SK-N-MC (cell line): ENCODE data around the gene EOMES.
"Not testable (repeated sequence)": the region's sequence is repeated elsewhere in the genome, so short reads cannot be mapped to it uniquely, and the experiment has no call there.

Source experiments
- DNase-seq: peaks from one replicate; pipeline ENCODE4 v3.0.0-alpha.2; 2011; ENCODE audit warnings: low read depth, low spot score
- H3K27ac ChIP-seq: fragments of 200-600 bp; sonication (generic); 2 replicates; pipeline ENCODE4 v1.5.1; 2016; ENCODE audit warnings: mixed run types
- H3K36me3 ChIP-seq: fragments of 200-600 bp; sonication (generic); 2 replicates; pipeline ENCODE4 v1.6.1; 2017; ENCODE audit warnings: antibody characterized with exemption, low read length, mixed read lengths; ENCODE audit not compliant: insufficient read depth
- H3K4me3 ChIP-seq: fragments of 200-600 bp; sonication (generic); 2 replicates; pipeline ENCODE4 v1.5.1; 2016
- H3K9ac ChIP-seq: fragments of 200-600 bp; sonication (generic); 2 replicates; pipeline ENCODE4 v1.8.0; 2017; ENCODE audit warnings: mixed run types, mixed read lengths; ENCODE audit not compliant: insufficient read length
- H3K9me3 ChIP-seq: fragments of 200-600 bp; sonication (generic); 2 replicates; pipeline ENCODE4 v1.6.1; 2017; ENCODE audit warnings: low read depth, mild to moderate bottlenecking, antibody characterized with exemption, low read length, moderate library complexity, mixed read lengths
- EZH2 ChIP-seq: fragments of 200-600 bp; sonication (generic); IDR thresholded peaks from one replicate; pipeline ENCODE4 v1.6.1; 2017; ENCODE audit warnings: antibody characterized with exemption
- FOXP2 ChIP-seq: optimal IDR thresholded peaks from 2 replicates; pipeline ENCODE3; 2011; ENCODE audit warnings: mild to moderate bottlenecking, moderate library complexity; ENCODE audit not compliant: insufficient read depth; ENCODE audit errors: extremely low read length, control extremely low read depth
- POLR2AphosphoS5 ChIP-seq: IDR thresholded peaks from 2 replicates; pipeline ENCODE4 v1.6.1; 2012; ENCODE audit warnings: mild to moderate bottlenecking, low read depth, low read length, borderline replicate concordance

The EOMES gene

DNA sequence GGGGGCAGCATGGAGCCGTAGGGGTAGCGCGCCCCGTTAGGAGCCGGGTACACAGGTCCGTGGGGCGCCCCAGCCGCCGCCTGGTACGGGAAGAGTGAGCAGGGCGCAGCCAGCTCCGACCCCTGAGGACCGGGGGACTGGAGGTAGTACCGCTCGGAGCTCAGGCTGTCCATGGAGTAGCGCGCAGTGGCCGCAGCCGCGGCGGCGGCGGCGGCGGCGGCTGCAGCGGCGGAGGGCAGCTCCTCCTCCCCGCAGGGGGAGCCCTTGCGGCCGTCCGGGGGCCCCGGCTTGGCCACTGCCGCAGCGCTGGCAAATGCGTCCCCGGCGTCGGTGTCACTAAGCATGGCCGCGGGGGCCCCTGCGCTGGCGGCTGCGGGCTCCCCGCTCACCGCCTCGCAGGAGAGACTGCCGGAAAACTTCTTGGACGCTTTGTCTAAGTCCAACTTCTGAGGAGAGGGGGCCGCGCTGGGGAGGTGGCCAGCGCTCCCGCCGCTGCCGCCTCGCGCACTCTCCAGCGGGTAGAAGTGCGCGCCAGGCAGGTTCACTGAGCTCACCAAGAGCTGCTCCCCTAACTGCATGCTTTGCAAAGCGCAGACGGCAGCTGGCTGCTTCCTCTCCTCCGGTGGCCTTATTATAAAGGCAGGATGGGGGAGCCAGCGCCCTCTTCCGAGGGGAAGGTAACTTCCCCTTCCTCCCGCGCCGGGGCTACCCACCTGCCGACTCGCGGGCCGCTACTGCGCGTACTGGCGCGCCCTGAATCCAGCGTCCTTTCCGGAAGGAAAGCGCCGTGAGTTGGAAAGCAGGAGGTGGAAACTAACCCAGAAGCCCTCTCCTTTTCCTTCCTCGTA is at the start of gene EOMES:
Gene EOMES (minus strand): TSS at position 607 of the 848 bp plus-strand sequence. CDS start 29 bp downstream, at position 578.
- no peak within 1 kb of the TSS for H3K27ac ChIP-seq
- no peak for TF ChIP-seq EZH2
- H3K9ac ChIP-seq, result no peak within 1 kb of the TSS
- no peaks in the 10 kb centered on the region for H3K36me3 ChIP-seq
- peak within 1 kb of the TSS; percentile 72 for H3K4me3 ChIP-seq
- H3K9me3 ChIP-seq, result no peaks in the 10 kb centered on the region
- DNase-seq, result no peak

GRCh38 chr3:27770384-27770783 is 48.3 kb upstream of the EOMES start:
- not testable (repeated sequence) for H3K9ac ChIP-seq, H3K4me3 ChIP-seq

GRCh38 chr3:27767000-27767399 is 44.9 kb upstream of the EOMES start:
- TF ChIP-seq POLR2AphosphoS5 (no peak), FOXP2 (no peak), EZH2 (no peak)
- no peaks in the 10 kb centered on the region for H3K9me3 ChIP-seq
- no peaks in the 10 kb centered on the region for H3K36me3 ChIP-seq
- no peak overlapping the region for H3K4me3 ChIP-seq
- no peak for DNase-seq
- H3K27ac ChIP-seq, result no peak overlapping the region
- H3K9ac ChIP-seq, result no peak overlapping the region

More at GRCh38 chr3:27770384-27770783, 48.3 kb upstream of the EOMES start:
- DNase-seq, H3K27ac ChIP-seq, H3K36me3 ChIP-seq, H3K9me3 ChIP-seq: not testable (repeated sequence)

DNA sequence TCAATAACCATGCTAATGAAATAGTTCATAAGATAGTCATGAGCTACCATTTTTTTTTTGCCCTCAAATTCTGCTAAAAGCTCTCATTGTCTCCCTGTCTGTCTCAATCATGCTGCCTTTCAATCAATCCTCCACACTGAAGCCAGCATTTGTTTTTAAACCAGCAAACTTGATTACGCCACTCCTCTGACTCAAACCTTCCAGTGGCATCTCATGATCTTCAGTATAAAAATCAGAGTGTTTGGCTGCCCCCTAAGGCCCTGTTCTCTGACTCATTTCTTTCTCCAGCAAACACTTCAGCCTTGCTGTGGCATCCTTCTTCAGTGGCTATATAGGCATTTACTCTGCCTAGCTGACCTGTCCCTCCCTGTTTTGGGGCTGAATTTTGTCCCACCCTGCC is 36.0 kb upstream of the EOMES start:
- TF ChIP-seq POLR2AphosphoS5 (no peak), FOXP2 (no peak), EZH2 (no peak)

DNA sequence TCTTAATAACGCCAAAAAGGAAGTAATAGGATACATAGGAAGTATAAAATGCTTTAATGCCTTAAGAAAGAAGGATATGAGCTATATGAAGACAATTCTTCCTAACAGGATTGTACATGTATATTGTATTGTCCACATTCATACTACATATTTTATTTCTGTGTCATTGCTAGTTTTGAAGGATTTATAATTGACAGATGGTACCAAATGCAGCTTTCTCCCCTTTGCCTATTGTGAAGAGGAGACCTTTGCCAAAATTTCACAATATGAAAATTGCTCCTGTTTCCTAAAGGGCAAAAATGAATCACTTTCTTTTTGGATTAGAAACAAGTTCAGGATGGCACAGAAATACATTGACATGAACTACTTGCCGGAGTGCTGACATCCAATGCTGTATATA is 34.8 kb upstream of the EOMES start:
- no peak for TF ChIP-seq EZH2
- no peak for TF ChIP-seq FOXP2
- TF ChIP-seq POLR2AphosphoS5, result no peak
- H3K27ac ChIP-seq, result no peak overlapping the region
- DNase-seq, result no peak

More for the DNA sequence above, 36.0 kb upstream of the EOMES start:
- Histone ChIP-seq H3K9me3 (no peaks in the 10 kb centered on the region), H3K27ac (no peak overlapping the region), H3K36me3 (no peaks in the 10 kb centered on the region), H3K4me3 (no peak overlapping the region), H3K9ac (no peak overlapping the region)
- no peak for DNase-seq

GRCh38 chr3:27752926-27753325 is 30.8 kb upstream of the EOMES start:
- H3K9me3 ChIP-seq, result no peaks in the 10 kb centered on the region
- no peak overlapping the region for H3K4me3 ChIP-seq
- DNase-seq, result no peak
- H3K36me3 ChIP-seq, result no peaks in the 10 kb centered on the region
- H3K27ac ChIP-seq, result no peak overlapping the region
- TF ChIP-seq EZH2, result no peak
- TF ChIP-seq FOXP2, result no peak
- TF ChIP-seq POLR2AphosphoS5, result no peak
- H3K9ac ChIP-seq, result no peak overlapping the region

More for the DNA sequence above, 34.8 kb upstream of the EOMES start:
- Histone ChIP-seq H3K36me3 (no peaks in the 10 kb centered on the region), H3K9me3 (no peaks in the 10 kb centered on the region), H3K9ac (no peak overlapping the region), H3K4me3 (no peak overlapping the region)

DNA sequence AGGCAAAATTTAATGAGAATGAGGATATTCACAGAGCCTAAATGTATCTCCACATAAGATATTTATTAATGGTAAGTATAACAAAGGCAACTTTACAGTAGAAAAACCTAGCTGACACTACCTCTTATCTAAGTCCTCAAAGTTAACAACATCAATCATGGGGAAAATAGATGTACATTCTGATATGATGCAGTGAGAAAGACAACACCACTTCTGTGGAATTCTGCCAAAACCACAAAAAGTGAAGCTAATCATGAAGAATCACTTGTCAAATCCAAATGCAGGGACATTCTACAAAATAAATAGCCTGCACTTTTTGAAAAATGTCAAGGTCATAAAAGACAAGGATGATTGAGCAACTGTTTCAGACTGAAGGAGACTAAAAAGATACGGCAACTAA is 27.5 kb upstream of the EOMES start:
- DNase-seq, result no peak
- Histone ChIP-seq H3K27ac (no peak overlapping the region), H3K9ac (no peak overlapping the region), H3K9me3 (no peaks in the 10 kb centered on the region), H3K4me3 (no peak overlapping the region), H3K36me3 (no peaks in the 10 kb centered on the region)
- TF ChIP-seq EZH2, result no peak
- TF ChIP-seq FOXP2, result no peak
- TF ChIP-seq POLR2AphosphoS5, result no peak

DNA sequence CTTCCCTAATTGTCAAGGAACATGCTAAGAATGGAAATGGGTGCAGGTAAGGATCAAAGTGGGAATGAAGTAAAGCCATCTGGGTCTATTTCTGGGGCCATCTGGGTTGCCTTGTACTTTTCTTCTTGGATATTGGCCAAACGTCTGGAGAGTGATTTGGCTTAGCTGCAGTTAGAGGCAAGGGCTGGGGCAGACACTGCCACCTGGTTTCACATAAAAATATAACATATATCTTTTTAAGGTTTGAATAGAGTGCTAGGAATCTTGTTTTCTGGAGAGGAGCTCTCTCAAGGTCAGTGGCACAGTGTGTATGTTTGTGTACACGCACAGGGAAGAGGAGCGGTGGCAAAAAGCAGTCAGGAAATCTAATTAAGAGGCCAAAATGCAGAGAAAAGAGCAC is 24.7 kb upstream of the EOMES start:
- Histone ChIP-seq H3K9ac (no peak overlapping the region), H3K27ac (no peak overlapping the region), H3K4me3 (no peak overlapping the region), H3K36me3 (no peaks in the 10 kb centered on the region), H3K9me3 (no peaks in the 10 kb centered on the region)
- TF ChIP-seq FOXP2, result no peak
- TF ChIP-seq POLR2AphosphoS5, result no peak
- no peak for TF ChIP-seq EZH2
- DNase-seq, result no peak

DNA sequence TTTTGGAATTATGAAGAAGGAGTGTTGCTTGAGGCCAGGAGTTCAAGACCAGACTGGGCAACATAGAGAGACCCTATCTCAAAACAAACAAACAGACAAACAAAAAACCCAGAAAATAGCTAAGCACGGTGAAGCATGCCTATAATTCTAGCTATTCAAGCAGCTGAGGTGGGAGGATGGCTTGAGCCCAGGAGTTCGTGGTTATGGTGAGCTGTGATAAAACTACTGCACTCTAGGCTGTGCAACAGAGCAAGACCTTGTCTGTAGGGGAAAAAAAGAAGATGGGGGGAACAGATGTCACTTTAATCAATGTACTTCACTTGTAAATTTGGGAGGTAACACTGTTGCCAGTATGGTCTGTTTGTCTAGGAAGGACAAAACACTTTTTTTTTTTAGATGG is 18.7 kb upstream of the EOMES start:
- H3K27ac ChIP-seq, result no peak overlapping the region
- no peaks in the 10 kb centered on the region for H3K36me3 ChIP-seq
- no peak overlapping the region for H3K4me3 ChIP-seq
- no peak overlapping the region for H3K9ac ChIP-seq
- no peak for DNase-seq
- no peak for TF ChIP-seq FOXP2
- no peak for TF ChIP-seq POLR2AphosphoS5
- no peak for TF ChIP-seq EZH2
- no peaks in the 10 kb centered on the region for H3K9me3 ChIP-seq
